NCI-H187 (cell line): ENCODE data around the gene CATSPER1.
A peak's percentile ranks its signal among the peaks of the same experiment; 100 is the strongest.

Source experiments
- DNase-seq, 2 experiments: peaks; one replicate each; lab custom pipeline; 2025; lab: John Stamatoyannopoulos, UW

CATSPER1 gene

GRCh38 chr11:66002648-66003225 is 23.5 kb downstream of the CATSPER1 start:
- DNase-seq, result peak in 1 of 2 experiments; percentile 51

GRCh38 chr11:66001942-66002647 is 24.2 kb downstream of the CATSPER1 start, which contains the start of the genes BANF1 and EIF1AD:
Gene BANF1, plus strand, starts transcription at chr11:66002503. Its CDS starts 748 bp downstream, at chr11:66003251.
Gene EIF1AD, minus strand, starts transcription at chr11:66002157. Its CDS starts 1,768 bp downstream, at chr11:66000389.
- DNase-seq, result peak; percentile 83 to 92

GRCh38 chr11:65997286-65997685 is 29.0 kb downstream of the CATSPER1 start:
- no peak for DNase-seq

DNA sequence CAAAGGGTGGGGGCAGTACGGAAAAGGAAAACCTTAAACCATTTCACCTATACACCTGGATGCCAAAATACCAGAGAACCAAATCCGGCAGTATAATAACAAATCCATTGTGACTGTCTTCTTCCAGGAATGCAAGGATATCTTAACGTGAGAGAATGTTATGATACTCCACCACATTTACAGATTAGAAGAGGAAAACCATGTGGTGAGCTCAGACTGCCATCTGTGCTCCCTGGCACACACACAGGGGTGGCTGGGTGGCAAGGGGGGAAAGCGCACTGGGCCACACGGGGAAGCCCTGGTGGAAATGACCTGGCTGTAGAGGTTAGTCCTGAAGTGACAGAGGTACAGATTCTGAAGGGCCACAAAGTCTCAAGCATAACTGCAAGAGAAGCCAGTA is 34.2 kb downstream of the CATSPER1 start:
- no peak for DNase-seq

GRCh38 chr11:65988791-65989592 is 37.3 kb downstream of the CATSPER1 start:
- DNase-seq, result peak; percentile 73 to 79

DNA sequence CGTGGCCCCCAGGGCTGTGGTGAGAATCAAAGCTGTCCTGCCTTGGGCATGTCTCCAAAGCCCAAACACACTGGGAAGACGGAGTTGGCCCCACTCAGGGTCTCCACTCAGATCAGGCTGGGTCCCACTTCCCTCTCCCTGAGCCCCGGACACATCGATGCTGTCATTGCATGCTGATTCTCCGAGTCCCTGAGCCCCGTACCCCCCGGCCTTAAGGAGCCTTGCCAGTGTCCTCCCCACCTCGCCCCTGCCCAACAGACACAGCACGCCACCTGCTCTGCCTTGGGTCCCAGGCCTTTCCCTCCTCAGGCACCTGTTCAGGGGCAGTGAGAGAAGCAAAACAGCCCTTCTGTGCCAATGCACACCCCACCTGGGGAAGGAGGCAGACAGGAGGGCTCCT is 38.9 kb downstream of the CATSPER1 start:
- no peak for DNase-seq

GRCh38 chr11:65983589-65983987 is 42.7 kb downstream of the CATSPER1 start:
- no peak for DNase-seq

DNA sequence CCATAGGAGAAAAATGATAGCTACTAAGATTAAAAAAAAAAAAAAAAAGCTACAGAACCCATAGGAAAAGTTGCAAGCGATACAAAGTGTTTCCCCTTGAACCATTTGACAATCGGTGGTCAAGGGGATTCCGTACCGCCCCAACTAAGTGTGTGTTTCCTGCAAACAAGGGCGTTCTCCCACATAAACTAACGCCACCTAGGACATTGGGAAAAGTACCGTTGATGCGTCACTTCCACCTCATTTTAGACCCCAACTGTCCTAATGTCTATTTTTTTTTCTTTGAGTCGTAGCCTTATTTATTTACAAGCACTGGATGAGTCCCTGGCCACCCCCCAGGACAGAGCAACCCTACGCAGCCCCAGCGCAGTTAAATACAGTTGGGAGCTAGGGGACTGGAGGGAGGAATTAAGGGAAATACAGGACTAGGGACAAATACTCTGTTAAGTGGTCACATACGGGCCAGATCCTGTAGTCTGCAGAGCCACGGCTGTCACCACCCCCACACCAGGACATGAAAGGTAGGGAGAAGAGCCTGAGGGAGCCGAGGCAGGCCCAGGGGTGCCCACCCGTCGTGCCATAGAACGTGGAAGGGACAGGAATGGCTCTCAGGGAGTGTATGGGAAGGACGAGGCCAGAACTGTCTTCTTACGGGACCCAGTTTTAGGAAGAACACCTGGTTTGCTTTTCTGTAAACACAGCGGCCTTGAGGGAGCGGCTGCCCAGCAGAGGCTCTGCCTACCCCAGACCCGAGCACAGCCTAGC is 43.3 kb downstream of the CATSPER1 start:
- no peak for DNase-seq

- no peak for DNase-seq
Observed at GRCh38 chr11:65981972-65982823, 44.1 kb downstream of the CATSPER1 start.

- DNase-seq, result no peak
Observed at GRCh38 chr11:65981101-65981740, 45.1 kb downstream of the CATSPER1 start.

GRCh38 chr11:65979261-65979759 is 47.0 kb downstream of the CATSPER1 start:
- DNase-seq, result no peak

GRCh38 chr11:65978391-65979238 is 47.7 kb downstream of the CATSPER1 start:
- no peak for DNase-seq

- no peak for DNase-seq
Observed at GRCh38 chr11:65977621-65978390, 48.5 kb downstream of the CATSPER1 start.

GRCh38 chr11:65976216-65977176 is 49.8 kb downstream of the CATSPER1 start:
- DNase-seq, result no peak

- DNase-seq, result no peak
Observed at GRCh38 chr11:65975771-65976170, 50.5 kb downstream of the CATSPER1 start.

- DNase-seq, result no peak
Observed at GRCh38 chr11:65973439-65974110, 52.7 kb downstream of the CATSPER1 start.

- no peak for DNase-seq
Observed at GRCh38 chr11:65972116-65972515, 54.2 kb downstream of the CATSPER1 start.
